MM.1S (cell line): ENCODE measurements around the gene REC114.
"Not testable (repeated sequence)": the region's sequence is repeated elsewhere in the genome, so short reads cannot be mapped to it uniquely, and the experiment has no call there.

ENCODE experiments used
- DNase-seq: peaks from one replicate; pipeline ENCODE4 v3.0.0-alpha.2; 2015
- H2AFZ ChIP-seq: fragments of 300-600 bp; sonication (generic); 2 replicates; pipeline ENCODE4 v1.6.0; 2016; ENCODE audit warnings: antibody characterized with exemption, low read length
- H3F3A ChIP-seq: fragments of 300-600 bp; sonication (generic); 2 replicates; pipeline ENCODE4 v1.6.1; 2016; ENCODE audit warnings: mild to moderate bottlenecking, antibody characterized with exemption, low read length, moderate library complexity, mixed read lengths; ENCODE audit not compliant: insufficient read depth
- H3K27ac ChIP-seq: fragments of 300-600 bp; sonication (generic); 2 replicates; pipeline ENCODE4 v1.5.1; 2016; ENCODE audit warnings: mild to moderate bottlenecking, low read length
- H3K27me3 ChIP-seq: fragments of 300-600 bp; sonication (generic); replicated peaks from 2 replicates; pipeline ENCODE4 v1.6.0; 2016; ENCODE audit warnings: low read length; ENCODE audit not compliant: insufficient read depth
- H3K36me3 ChIP-seq: fragments of 300-600 bp; sonication (generic); replicated peaks from 2 replicates; pipeline ENCODE4 v1.6.1; 2016; ENCODE audit warnings: mild to moderate bottlenecking, low read length, mixed read lengths; ENCODE audit not compliant: insufficient read depth
- H3K4me1 ChIP-seq: fragments of 300-600 bp; sonication (generic); 2 replicates; pipeline ENCODE4 v1.6.1; 2016; ENCODE audit warnings: low read length, mixed read lengths
- H3K4me2 ChIP-seq: fragments of 300-600 bp; sonication (generic); 2 replicates; pipeline ENCODE4 v1.6.0; 2016; ENCODE audit warnings: low read depth, low read length
- H3K4me3 ChIP-seq: fragments of 300-600 bp; sonication (generic); 2 replicates; pipeline ENCODE4 v1.5.1; 2016; ENCODE audit warnings: low read length, mixed read lengths
- H3K79me2 ChIP-seq: fragments of 300-600 bp; sonication (generic); 2 replicates; pipeline ENCODE4 v1.6.1; 2016; ENCODE audit warnings: mixed run types, low read length, mixed read lengths
- H3K9ac ChIP-seq: fragments of 300-600 bp; sonication (generic); 2 replicates; pipeline ENCODE4 v1.6.1; 2016; ENCODE audit warnings: low read length, mixed read lengths
- H3K9me2 ChIP-seq: fragments of 300-600 bp; sonication (generic); replicated peaks from 2 replicates; pipeline ENCODE4 v1.6.1; 2016; ENCODE audit warnings: mild to moderate bottlenecking, low read length, mixed read lengths; ENCODE audit not compliant: insufficient read depth
- H3K9me3 ChIP-seq: fragments of 300-600 bp; sonication (generic); replicated peaks from 2 replicates; pipeline ENCODE4 v1.6.1; 2016; ENCODE audit warnings: mild to moderate bottlenecking, low read length, mixed read lengths; ENCODE audit not compliant: insufficient read depth
- H4K20me1 ChIP-seq: fragments of 300-600 bp; sonication (generic); 2 replicates; pipeline ENCODE4 v1.6.1; 2016; ENCODE audit warnings: mild to moderate bottlenecking, low read length, moderate library complexity, mixed read lengths; ENCODE audit not compliant: insufficient read depth
- CTCF ChIP-seq: fragments of 300-600 bp; sonication (generic); IDR thresholded peaks from 2 replicates; pipeline ENCODE4 v1.5.1; 2016; ENCODE audit warnings: antibody characterized with exemption, low read length, mixed read lengths
- EZH2 ChIP-seq: fragments of 300-600 bp; sonication (generic); optimal IDR thresholded peaks from 2 replicates; pipeline ENCODE3; 2017; ENCODE audit warnings: low read depth, mild to moderate bottlenecking, antibody characterized with exemption, low read length, mixed read lengths
- EZH2phosphoT487 ChIP-seq: fragments of 300-600 bp; sonication (generic); IDR thresholded peaks from 2 replicates; pipeline ENCODE4 v1.6.1; 2018; ENCODE audit warnings: antibody characterized with exemption, low read length

The REC114 gene

GRCh38 chr15:73575636-73576247 lies 132.8 kb downstream of the REC114 start:
- H3K9me2 ChIP-seq: no peaks in the 10 kb centered on the region
- TF ChIP-seq CTCF: no peak
- no peak overlapping the region for H3K4me2 ChIP-seq
- H3K9ac ChIP-seq: no peak overlapping the region
- no peaks in the 10 kb centered on the region for H3K79me2 ChIP-seq
- no peaks in the 10 kb centered on the region for H3K9me3 ChIP-seq
- H4K20me1 ChIP-seq: no peaks in the 10 kb centered on the region
- DNase-seq: no peak
- no peak overlapping the region for H3K27ac ChIP-seq
- no peaks in the 10 kb centered on the region for H3K4me1 ChIP-seq
- H3K4me3 ChIP-seq: no peak overlapping the region
- no peaks in the 10 kb centered on the region for H3K36me3 ChIP-seq
- H3K27me3 ChIP-seq: no peaks in the 10 kb centered on the region
- no peaks in the 10 kb centered on the region for H3F3A ChIP-seq
- H2AFZ ChIP-seq: no peak overlapping the region

DNA sequence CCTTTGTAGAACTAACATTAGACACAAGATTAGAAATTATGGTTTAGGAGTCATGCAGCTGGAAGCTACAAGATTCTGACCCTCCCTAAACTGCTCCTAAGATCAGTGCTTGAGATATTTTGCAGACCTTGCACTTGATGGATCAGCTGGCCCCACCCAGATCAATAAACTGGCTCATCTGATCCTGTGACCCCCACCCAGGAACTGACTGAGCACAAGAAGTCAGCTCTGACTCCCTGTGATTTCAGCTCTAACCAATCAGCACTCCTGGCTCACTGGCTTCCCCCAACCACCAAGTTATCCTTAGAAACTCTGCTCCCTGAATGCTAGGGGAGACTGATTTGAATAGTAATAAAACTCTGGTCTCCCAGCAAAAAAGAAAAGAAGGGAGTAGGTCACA lies 134.6 kb downstream of the REC114 start:
- not testable (repeated sequence) for H3K9me3 ChIP-seq, H4K20me1 ChIP-seq, H3K79me2 ChIP-seq, H3K4me2 ChIP-seq, H2AFZ ChIP-seq, H3K9ac ChIP-seq, H3K4me3 ChIP-seq, H3K36me3 ChIP-seq, H3K27ac ChIP-seq, H3K9me2 ChIP-seq, DNase-seq, H3K27me3 ChIP-seq, H3K4me1 ChIP-seq, H3F3A ChIP-seq

DNA sequence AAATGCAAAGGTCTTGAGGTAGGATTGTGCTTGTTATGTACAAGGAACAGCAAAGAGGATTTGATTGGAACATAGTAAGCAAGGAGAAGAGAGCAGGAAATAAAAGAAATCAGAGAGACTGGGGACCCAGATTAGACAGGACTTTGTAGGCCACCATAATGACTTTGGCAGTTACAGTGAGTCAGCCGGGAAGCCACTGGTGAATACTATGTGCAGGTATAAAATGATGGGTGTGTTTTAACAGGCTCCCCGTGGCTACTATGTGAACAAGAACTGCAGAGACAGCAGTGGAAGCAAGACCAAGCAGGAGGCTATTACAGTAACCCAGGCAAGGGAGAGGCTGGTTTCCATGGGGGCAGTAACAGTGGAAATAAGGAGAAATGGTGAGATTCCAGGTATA lies 135.1 kb downstream of the REC114 start:
- no peak for TF ChIP-seq EZH2
- no peak for TF ChIP-seq CTCF
- TF ChIP-seq EZH2phosphoT487: no peak
- Histone ChIP-seq H3K4me1 (no peaks in the 10 kb centered on the region), H3K27me3 (no peaks in the 10 kb centered on the region), H3K4me3 (no peak overlapping the region), H3K27ac (no peak overlapping the region), H4K20me1 (no peaks in the 10 kb centered on the region), H3K4me2 (no peak overlapping the region), H3F3A (no peaks in the 10 kb centered on the region), H3K36me3 (no peaks in the 10 kb centered on the region), H3K9ac (no peak overlapping the region), H3K79me2 (no peaks in the 10 kb centered on the region), H2AFZ (no peak overlapping the region), H3K9me3 (no peaks in the 10 kb centered on the region), H3K9me2 (no peaks in the 10 kb centered on the region)
- no peak for DNase-seq

DNA sequence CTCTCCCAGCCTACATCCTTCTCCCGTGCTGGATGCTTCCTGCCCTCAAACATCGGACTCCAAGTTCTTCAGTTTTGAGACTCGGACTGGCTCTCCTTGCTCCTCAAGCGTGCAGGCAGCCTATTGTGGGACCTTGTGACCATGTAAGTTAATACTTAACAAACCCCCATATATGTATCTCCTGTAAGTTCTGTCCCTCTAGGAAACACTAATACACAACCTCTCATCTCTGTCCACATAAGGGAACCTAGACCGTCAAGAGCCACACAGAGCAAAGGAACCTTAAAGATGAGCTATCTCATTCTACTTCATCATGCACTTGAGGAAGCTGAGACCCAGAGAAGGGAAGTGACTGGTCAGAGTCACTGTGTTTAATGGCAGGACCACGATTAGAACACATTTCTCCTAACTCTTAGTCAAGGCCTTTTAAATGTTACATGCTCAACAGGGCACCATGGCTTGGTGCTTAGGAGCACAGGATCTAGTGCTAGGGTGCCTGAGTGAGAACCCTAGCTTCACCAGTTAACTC lies 140.0 kb downstream of the REC114 start:
- 0 out of 2 replicates have a peak, but pooled peaks cover 4% of the 10 kb centered on the region for H3K36me3 ChIP-seq
- H3K4me3 ChIP-seq: no peak overlapping the region
- H2AFZ ChIP-seq: no peak overlapping the region
- no peak overlapping the region for H3K27ac ChIP-seq
- H3K9ac ChIP-seq: no peak overlapping the region
- no peak overlapping the region for H3K4me2 ChIP-seq
- no peaks in the 10 kb centered on the region for H3K9me2 ChIP-seq
- H3K4me1 ChIP-seq: no peaks in the 10 kb centered on the region
- no peaks in the 10 kb centered on the region for H3K27me3 ChIP-seq
- no peaks in the 10 kb centered on the region for H3F3A ChIP-seq
- TF ChIP-seq CTCF (no peak), EZH2 (no peak), EZH2phosphoT487 (no peak)
- H3K79me2 ChIP-seq: no peaks in the 10 kb centered on the region
- no peak for DNase-seq
- H3K9me3 ChIP-seq: no peaks in the 10 kb centered on the region
- no peaks in the 10 kb centered on the region for H4K20me1 ChIP-seq
